ENCODE results near the gene RNF125.
"Not testable (repeated sequence)": the region's sequence is repeated elsewhere in the genome, so short reads cannot be mapped to it uniquely, and the experiment has no call there.

Gene RNF125

DNA sequence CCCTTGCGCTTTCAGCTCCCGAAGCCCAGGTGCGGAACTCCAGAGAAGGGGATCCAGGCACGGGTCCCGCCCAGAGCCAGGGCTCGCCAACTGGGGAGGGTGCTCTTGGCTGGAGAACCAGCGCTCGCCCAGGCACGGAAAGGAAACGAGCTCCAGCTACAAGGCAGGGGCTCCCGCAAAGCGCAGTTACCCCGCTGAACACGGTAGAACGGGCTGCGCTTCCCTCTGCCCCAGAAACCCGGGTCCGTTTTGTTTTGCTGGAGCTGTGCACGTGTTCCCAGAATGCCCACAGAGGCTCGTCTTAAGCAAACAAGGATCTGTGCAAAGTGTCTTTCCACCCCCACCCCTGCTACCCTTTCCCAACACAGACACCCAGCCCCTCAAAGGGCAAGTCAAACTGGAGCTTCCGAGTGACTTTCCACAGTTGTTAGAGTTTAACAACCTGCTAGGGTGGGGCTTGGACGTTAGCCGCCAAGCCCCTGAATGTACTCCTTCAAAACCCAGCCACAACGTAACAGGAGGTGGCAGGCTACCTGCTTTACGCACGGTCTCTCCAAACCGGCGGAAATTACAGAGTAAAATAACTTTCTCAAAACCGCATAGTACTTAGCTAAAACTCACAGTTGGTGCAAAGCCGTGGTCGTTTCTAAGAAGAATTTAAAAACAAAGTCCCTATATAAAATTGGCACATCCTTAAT is 775 bp downstream of the RNF125 start:
- Histone ChIP-seq H3K4me1 (peaks cover 0 to 20% (median 13%) of the 10 kb centered on the region in 4 donors), H3K27me3 (peaks cover 0 to 8% of the 10 kb centered on the region in 2 donors), H3K9me3 (no peaks in the 10 kb centered on the region), H3K36me3 (no peaks in the 10 kb centered on the region), H3K27ac (no peak overlapping the region), H3K4me3 (peak overlapping the region; percentile 50 to 61)
- intact Hi-C loops (cut with DNase I; ENCODE audit: low total_unique reads) = no loop called here
- DNase-seq = peak; percentile 27 to 67
- no peak for TF ChIP-seq CTCF (IDR thresholded peaks at IDR 0.05)

DNA sequence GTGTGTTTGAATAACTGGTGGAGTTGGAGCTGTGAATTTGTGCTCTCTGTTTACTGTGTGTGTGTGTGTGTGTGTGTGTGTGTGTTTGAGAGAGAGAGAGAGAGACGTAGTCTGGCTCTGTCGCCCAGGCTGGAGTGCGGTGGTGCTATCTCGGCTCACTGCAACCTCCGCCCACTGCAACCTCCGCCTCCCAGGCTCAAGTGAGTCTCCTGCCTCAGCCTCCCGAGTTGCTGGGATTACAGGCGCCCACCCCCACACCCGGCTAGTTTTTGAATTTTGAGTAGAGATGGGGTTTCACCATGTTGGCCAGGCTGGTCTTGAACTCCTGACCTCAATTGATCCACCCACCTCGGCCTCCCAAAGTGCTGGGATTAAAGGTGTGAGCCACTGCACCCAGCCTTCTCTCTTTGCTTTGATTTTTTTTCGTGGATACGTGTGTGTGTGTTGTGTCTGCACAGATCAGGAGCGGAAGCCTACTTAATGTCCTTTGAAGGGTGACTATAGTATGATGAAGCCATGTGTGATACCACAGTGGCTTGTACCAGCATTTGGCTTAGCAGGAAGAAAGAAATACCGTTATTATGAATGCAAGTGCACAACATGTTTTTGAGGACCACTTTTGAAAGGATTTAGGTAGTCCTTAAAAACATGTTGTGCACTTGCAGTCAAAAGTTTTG is 1.5 kb downstream of the RNF125 start:
- H3K36me3 ChIP-seq; H3K27ac ChIP-seq; H3K9me3 ChIP-seq; DNase-seq; intact Hi-C loops (cut with DNase I; ENCODE audit: low total_unique reads); H3K27me3 ChIP-seq: not testable (repeated sequence)
- Histone ChIP-seq H3K4me1 (peaks cover 0 to 20% (median 13%) of the 10 kb centered on the region in 4 donors), H3K4me3 (peak overlapping the region; percentile 50 to 61)

DNA sequence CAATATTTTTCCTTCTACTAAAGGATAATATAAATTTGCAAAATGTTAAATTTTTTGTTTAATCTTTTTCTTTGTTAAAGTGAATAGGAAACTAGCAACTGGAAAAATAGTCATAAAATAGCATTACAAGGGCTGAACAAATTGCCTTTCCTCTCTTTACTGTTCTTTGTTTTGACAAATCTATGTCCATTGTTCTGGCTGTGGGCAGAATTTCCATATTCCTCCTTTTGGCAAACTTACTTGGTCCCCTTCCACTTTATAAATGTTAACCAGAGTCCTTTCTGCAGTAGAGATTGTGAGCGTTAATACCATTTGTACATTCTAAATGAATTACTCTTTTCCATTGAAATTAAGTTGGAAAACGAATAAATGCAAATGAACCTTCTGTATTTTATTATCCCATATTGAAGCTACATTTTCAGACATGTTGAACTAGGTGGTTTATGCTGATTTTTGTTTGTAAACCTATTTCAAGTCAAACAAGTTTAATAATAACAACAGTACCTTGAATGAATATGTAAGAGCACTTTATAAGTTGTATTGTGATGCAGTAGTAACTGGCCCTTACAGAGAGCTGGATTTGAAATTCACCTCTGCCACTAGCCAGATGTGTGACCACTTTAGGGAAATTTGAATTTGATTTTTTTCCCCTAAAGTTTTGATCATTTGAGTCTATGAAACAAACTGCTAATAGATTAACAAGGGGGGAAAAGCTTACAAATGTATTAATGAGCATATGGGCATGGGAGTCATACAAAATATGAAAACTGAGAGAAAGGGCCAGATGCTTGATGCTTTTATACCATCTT is 3.3 kb downstream of the RNF125 start:
- H3K27ac ChIP-seq = no peak overlapping the region
- no peak overlapping the region for H3K4me3 ChIP-seq
- intact Hi-C loops (cut with DNase I; ENCODE audit: low total_unique reads) = no loop called here
- DNase-seq = no peak
- H3K36me3 ChIP-seq = no peaks in the 10 kb centered on the region
- H3K9me3 ChIP-seq = no peaks in the 10 kb centered on the region
- peaks cover 0 to 20% (median 13%) of the 10 kb centered on the region in 4 donors for H3K4me1 ChIP-seq
- peaks cover 0 to 8% of the 10 kb centered on the region in 2 donors for H3K27me3 ChIP-seq
- TF ChIP-seq CTCF (IDR thresholded peaks at IDR 0.05) = no peak

DNA sequence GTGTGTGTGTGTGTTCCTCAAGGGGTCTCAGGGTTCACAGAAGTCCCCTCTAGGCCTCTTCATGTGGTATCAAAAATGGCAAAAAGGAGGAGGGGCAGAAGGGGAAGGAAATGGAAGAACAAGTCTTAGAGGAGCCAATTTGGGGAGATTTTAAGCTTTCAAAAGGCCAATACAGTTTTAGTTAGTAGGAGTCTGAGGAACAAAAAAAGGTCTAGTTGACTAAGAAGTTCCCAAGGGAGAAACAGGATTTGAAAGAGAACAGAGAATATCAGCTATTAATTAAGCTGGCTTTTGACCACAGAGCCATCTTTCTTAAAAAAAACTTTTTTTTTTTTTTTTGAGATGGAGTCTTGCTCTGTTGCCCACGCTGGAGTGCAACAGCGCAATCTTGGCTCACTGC is 7.1 kb downstream of the RNF125 start:
- Histone ChIP-seq H3K9me3 (no peaks in the 10 kb centered on the region), H3K27me3 (no peaks in the 10 kb centered on the region), H3K4me1 (no peaks in the 10 kb centered on the region), H3K4me3 (no peak overlapping the region), H3K36me3 (no peaks in the 10 kb centered on the region), H3K27ac (no peak overlapping the region)
- no peak for TF ChIP-seq CTCF (IDR thresholded peaks at IDR 0.05)
- no peak for DNase-seq
- intact Hi-C loops (cut with DNase I; ENCODE audit: low total_unique reads) = no loop called here

DNA sequence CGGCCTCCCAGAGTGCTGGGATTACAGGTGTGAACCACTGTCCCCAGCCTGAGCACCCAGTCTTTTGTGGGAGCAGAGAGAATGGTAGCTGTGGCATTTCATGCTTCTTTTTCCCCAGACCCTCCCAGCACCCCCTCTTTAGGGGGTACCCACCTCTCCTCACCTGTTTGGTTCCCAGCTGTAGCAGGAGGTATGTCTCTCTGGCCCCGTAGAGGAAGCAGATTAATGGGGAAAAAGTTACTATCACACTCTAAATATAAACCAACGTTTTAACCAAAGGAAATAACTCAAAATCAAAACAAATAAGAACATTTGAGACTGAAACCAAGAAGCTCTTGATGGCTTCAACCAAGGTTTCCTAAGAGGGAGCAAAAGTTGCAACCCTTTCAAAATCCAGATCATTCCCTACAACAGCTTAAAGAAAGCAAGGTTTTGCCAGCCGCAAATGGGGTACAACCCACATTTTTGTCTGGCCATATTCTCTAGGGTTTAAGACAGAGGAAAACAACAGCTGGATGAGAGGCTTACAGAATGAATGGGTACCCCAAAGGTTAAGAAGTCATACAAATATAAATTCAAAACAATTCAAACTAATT is 8.0 kb downstream of the RNF125 start:
- TF ChIP-seq CTCF (IDR thresholded peaks at IDR 0.05) = no peak
- Histone ChIP-seq H3K4me3 (no peak overlapping the region), H3K27me3 (no peaks in the 10 kb centered on the region), H3K4me1 (no peaks in the 10 kb centered on the region), H3K36me3 (no peaks in the 10 kb centered on the region), H3K27ac (no peak overlapping the region), H3K9me3 (no peaks in the 10 kb centered on the region)
- DNase-seq = no peak
- intact Hi-C loops (cut with DNase I; ENCODE audit: low total_unique reads) = no loop called here

All from tibial artery (tissue), 4 donors.